Neural progenitor cell (in vitro differentiated cells): ENCODE measurements around the gene MTR. TPM values are rescaled to one million over a fixed set of nuclear protein-coding genes. Genes with fewer than 3 reads are reported as not detected.

Experiments used
- DNase-seq: peaks from one replicate; pipeline ENCODE4 v3.0.0-alpha.2; 2016; ENCODE audit warnings: low spot score
- H2AFZ ChIP-seq: fragments of 200-600 bp; sonication (generic); replicated peaks from 2 replicates; pipeline ENCODE4 v1.6.1; 2016; ENCODE audit warnings: antibody characterized with exemption
- H3F3A ChIP-seq: fragments of 200-600 bp; sonication (generic); 2 replicates; pipeline ENCODE4 v1.6.1; 2016; ENCODE audit warnings: antibody characterized with exemption, low read depth
- H3K27ac ChIP-seq: fragments of 200-600 bp; sonication (generic); 2 replicates; pipeline ENCODE4 v1.5.1; 2016; ENCODE audit warnings: mild to moderate bottlenecking
- H3K27me3 ChIP-seq: fragments of 200-600 bp; sonication (generic); 2 replicates; pipeline ENCODE4 v1.6.1; 2016; ENCODE audit warnings: mild to moderate bottlenecking, moderate library complexity
- H3K36me3 ChIP-seq: fragments of 200-600 bp; sonication (generic); 2 replicates; pipeline ENCODE4 v1.5.1; 2016
- H3K4me1 ChIP-seq: fragments of 200-600 bp; sonication (generic); 2 replicates; pipeline ENCODE4 v1.6.1; 2016; ENCODE audit warnings: mixed run types
- H3K4me2 ChIP-seq: fragments of 200-600 bp; sonication (generic); 2 replicates; pipeline ENCODE4 v1.6.1; 2016
- H3K4me3 ChIP-seq: fragments of 200-600 bp; sonication (generic); 2 replicates; pipeline ENCODE4 v1.5.1; 2016
- H3K79me2 ChIP-seq: fragments of 200-600 bp; sonication (generic); 2 replicates; pipeline ENCODE4 v1.6.1; 2016; ENCODE audit warnings: low read depth
- H3K9ac ChIP-seq: fragments of 200-600 bp; sonication (generic); 2 replicates; pipeline ENCODE4 v1.6.1; 2016
- H3K9me3 ChIP-seq: fragments of 200-600 bp; sonication (generic); 2 replicates; pipeline ENCODE4 v1.5.1; 2016; ENCODE audit warnings: low read depth
- H4K20me1 ChIP-seq: fragments of 200-600 bp; sonication (generic); 2 replicates; pipeline ENCODE4 v1.6.1; 2016; ENCODE audit warnings: low read depth
- H3K27ac Mint-ChIP-seq: 3 replicates; pipeline ENCODE4 v1.8.0; 2021; ENCODE audit warnings: mixed read lengths
- H3K27me3 Mint-ChIP-seq: 2 replicates; pipeline ENCODE4 v1.8.0; 2022; ENCODE audit warnings: low read depth, mild to moderate bottlenecking, inconsistent platforms, moderate library complexity, mixed read lengths; ENCODE audit not compliant: insufficient read depth
- H3K36me3 Mint-ChIP-seq: 3 replicates; pipeline ENCODE4 v1.8.0; 2021; ENCODE audit warnings: mixed read lengths
- H3K4me1 Mint-ChIP-seq: 3 replicates; pipeline ENCODE4 v1.8.0; 2021; ENCODE audit warnings: mixed read lengths
- H3K4me3 Mint-ChIP-seq: 3 replicates; pipeline ENCODE4 v1.8.0; 2021; ENCODE audit warnings: mild to moderate bottlenecking, moderate library complexity, mixed read lengths
- H3K9me3 Mint-ChIP-seq: 3 replicates; pipeline ENCODE4 v1.8.0; 2020; ENCODE audit warnings: mixed read lengths
- EZH2 ChIP-seq: fragments of 200-600 bp; sonication (generic); IDR thresholded peaks from 2 replicates; pipeline ENCODE4 v1.6.1; 2017; ENCODE audit warnings: antibody characterized with exemption, mild to moderate bottlenecking, moderate library complexity
- EZH2phosphoT487 ChIP-seq: fragments of 200-600 bp; sonication (generic); IDR thresholded peaks from 2 replicates; pipeline ENCODE4 v1.6.1; 2017; ENCODE audit warnings: antibody characterized with exemption
- total RNA-seq: library from RNA; depleted of rRNA; stranded (reverse); fragments of >200 nt; gene quantifications from 2 replicates; pipeline ENCODE4 v1.2.3, GENCODE V29; 2015; ENCODE audit warnings: low replicate concordance
- TF ChIP-seq, protein P1 (sequence below): fragments of 200-600 bp; sonication (generic); IDR thresholded peaks from 2 replicates; pipeline ENCODE4 v1.5.1; 2017; ENCODE audit warnings: antibody characterized with exemption, mild to moderate bottlenecking

MTR gene
- total RNA-seq, 1 donor from 2014 or later, result 27.3 TPM

DNA sequence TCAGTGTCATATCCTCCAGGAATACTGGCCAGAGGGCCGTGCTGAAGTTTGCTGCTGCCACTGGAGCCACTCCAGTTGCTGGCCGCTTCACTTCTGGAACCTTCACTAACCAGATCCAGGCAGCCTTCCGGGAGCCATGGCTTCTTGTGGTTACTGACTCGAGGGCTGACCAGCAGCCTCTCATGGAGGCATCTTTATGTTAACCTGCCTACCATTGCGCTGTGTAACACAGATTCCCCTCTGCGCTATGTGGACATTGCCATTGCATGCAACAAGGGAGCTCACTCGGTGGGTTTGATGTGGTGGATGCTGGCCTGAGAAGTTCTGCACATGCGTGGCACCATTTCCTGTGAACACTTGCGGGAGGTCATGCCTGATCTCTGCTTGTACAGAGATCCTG, 24.8 kb downstream of the MTR start:
- Mint-ChIP-seq H3K36me3 (peaks cover 13% of the 10 kb centered on the region), H3K9me3 (no peaks in the 10 kb centered on the region), H3K27me3 (no peaks in the 10 kb centered on the region), H3K4me1 (no peaks in the 10 kb centered on the region), H3K4me3 (no peak overlapping the region), H3K27ac (no peak overlapping the region)
- Histone ChIP-seq H3F3A (no peaks in the 10 kb centered on the region), H3K79me2 (no peaks in the 10 kb centered on the region), H2AFZ (no peak overlapping the region), H3K27ac (no peak overlapping the region), H3K27me3 (no peaks in the 10 kb centered on the region), H3K36me3 (no peaks in the 10 kb centered on the region), H3K9ac (no peak overlapping the region), H3K4me3 (no peak overlapping the region), H3K9me3 (no peaks in the 10 kb centered on the region), H3K4me1 (peaks cover 6% of the 10 kb centered on the region), H4K20me1 (no peaks in the 10 kb centered on the region), H3K4me2 (no peak overlapping the region)
- DNase-seq, result no peak
- TF ChIP-seq EZH2phosphoT487, result no peak
- TF ChIP-seq EZH2, result no peak
- TF ChIP-seq, protein P1, sequence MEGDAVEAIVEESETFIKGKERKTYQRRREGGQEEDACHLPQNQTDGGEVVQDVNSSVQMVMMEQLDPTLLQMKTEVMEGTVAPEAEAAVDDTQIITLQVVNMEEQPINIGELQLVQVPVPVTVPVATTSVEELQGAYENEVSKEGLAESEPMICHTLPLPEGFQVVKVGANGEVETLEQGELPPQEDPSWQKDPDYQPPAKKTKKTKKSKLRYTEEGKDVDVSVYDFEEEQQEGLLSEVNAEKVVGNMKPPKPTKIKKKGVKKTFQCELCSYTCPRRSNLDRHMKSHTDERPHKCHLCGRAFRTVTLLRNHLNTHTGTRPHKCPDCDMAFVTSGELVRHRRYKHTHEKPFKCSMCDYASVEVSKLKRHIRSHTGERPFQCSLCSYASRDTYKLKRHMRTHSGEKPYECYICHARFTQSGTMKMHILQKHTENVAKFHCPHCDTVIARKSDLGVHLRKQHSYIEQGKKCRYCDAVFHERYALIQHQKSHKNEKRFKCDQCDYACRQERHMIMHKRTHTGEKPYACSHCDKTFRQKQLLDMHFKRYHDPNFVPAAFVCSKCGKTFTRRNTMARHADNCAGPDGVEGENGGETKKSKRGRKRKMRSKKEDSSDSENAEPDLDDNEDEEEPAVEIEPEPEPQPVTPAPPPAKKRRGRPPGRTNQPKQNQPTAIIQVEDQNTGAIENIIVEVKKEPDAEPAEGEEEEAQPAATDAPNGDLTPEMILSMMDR, result no peak

DNA sequence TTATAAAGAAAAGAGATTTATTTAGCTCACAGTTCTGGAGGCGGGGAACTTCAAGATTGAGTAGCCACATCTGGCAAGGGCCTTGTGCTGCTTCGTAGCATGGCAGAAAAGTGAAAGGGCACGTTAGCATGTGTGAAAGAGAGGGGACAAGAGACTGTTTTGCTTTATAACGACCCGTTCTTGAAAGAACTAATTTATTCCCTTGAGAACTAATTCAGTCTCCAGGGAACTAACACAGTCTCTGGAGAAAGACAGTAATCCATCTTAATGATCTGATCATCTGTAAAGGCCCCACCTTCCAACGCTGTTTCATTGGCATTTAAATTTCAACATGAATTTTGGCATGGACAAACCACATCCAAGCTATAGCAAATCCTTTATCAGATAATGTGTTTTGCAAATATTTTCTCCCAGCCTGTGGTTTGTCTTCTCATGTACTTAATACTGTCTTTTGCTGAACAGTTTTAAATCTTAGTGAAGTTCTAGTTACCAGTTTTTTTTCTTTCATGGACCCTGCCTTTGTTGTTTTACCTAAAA, 26.1 kb downstream of the MTR start:
- Histone ChIP-seq H3K36me3 (no peaks in the 10 kb centered on the region), H3K27ac (peak overlapping the region; percentile 31), H3K4me2 (peak overlapping the region; percentile 6), H2AFZ (no peak overlapping the region), H3K9ac (no peak overlapping the region), H3K4me1 (peaks cover 6% of the 10 kb centered on the region), H4K20me1 (no peaks in the 10 kb centered on the region), H3F3A (no peaks in the 10 kb centered on the region), H3K27me3 (no peaks in the 10 kb centered on the region), H3K9me3 (no peaks in the 10 kb centered on the region), H3K4me3 (no peak overlapping the region), H3K79me2 (no peaks in the 10 kb centered on the region)
- Mint-ChIP-seq H3K36me3 (peaks cover 15% of the 10 kb centered on the region), H3K27ac (no peak overlapping the region), H3K4me3 (no peak overlapping the region), H3K27me3 (no peaks in the 10 kb centered on the region), H3K4me1 (no peaks in the 10 kb centered on the region), H3K9me3 (no peaks in the 10 kb centered on the region)
- peak; percentile 16 for DNase-seq
- TF ChIP-seq, protein P1, result no peak
- no peak for TF ChIP-seq EZH2phosphoT487
- TF ChIP-seq EZH2, result no peak

DNA sequence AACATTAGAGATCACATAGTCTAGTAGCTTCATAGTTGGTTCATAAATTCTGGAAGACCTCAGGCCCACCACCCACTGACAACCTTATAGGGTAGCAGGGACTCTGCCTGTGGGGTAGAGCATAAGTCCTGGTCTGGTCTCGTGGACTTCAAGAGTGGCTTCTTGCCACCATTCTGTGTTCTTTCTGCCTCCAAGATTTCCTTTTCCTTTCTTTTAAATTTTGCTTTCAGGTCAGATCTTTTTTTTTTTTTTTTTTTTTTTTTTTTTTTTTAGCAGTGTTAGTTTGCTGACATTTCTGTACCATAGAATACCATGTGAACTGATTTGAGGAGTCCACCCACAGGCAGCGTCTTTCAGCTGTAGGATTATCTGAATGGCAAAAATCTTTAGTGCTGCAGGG, 28.5 kb downstream of the MTR start:
- H3K36me3 Mint-ChIP-seq, result peaks cover 25% of the 10 kb centered on the region
- H3K9ac ChIP-seq, result no peak overlapping the region
- H3K4me1 ChIP-seq, result peaks cover 6% of the 10 kb centered on the region
- no peaks in the 10 kb centered on the region for H3K9me3 Mint-ChIP-seq
- no peak overlapping the region for H2AFZ ChIP-seq
- H3K79me2 ChIP-seq, result no peaks in the 10 kb centered on the region
- H3F3A ChIP-seq, result no peaks in the 10 kb centered on the region
- TF ChIP-seq EZH2phosphoT487, result no peak
- TF ChIP-seq, protein P1, result no peak
- TF ChIP-seq EZH2, result no peak
- H3K4me3 Mint-ChIP-seq, result no peak overlapping the region
- H3K27me3 ChIP-seq, result no peaks in the 10 kb centered on the region
- H3K4me2 ChIP-seq, result no peak overlapping the region
- H3K27me3 Mint-ChIP-seq, result no peaks in the 10 kb centered on the region
- H3K27ac Mint-ChIP-seq, result no peak overlapping the region
- H3K27ac ChIP-seq, result no peak overlapping the region
- H3K36me3 ChIP-seq, result no peaks in the 10 kb centered on the region
- no peaks in the 10 kb centered on the region for H3K4me1 Mint-ChIP-seq
- H3K9me3 ChIP-seq, result no peaks in the 10 kb centered on the region
- no peak for DNase-seq
- H3K4me3 ChIP-seq, result no peak overlapping the region
- no peaks in the 10 kb centered on the region for H4K20me1 ChIP-seq
